ENCODE results near the gene ULK4.

The ULK4 gene

DNA sequence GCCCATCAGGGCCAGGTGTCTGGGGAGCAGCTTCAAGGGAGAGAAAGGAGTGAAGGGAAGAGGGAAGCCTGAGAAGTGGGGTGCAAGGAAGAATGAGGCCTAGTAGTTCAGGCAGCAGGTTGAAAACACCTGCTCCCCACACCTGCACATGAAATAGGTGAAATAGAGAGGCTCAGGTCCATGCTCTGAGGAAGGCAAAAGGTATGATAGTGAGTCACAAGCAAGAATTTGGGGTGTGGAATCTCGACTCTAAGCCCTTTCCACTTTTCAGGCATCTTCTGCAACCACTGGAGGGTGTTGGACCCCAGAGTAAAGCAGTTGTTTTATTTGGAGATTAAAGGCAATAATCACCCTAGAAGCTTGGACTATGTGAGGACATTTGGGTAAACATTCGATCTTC lies 605.1 kb downstream of the ULK4 start:
- TF ChIP-seq CTCF (conservative IDR thresholded peaks at IDR 0.05; ENCODE audit: low read length) = no peak
- no peak for DNase-seq (ENCODE audit: low read depth)
- no peak overlapping the region for H3K4me3 ChIP-seq (ENCODE audit: low read length)

DNA sequence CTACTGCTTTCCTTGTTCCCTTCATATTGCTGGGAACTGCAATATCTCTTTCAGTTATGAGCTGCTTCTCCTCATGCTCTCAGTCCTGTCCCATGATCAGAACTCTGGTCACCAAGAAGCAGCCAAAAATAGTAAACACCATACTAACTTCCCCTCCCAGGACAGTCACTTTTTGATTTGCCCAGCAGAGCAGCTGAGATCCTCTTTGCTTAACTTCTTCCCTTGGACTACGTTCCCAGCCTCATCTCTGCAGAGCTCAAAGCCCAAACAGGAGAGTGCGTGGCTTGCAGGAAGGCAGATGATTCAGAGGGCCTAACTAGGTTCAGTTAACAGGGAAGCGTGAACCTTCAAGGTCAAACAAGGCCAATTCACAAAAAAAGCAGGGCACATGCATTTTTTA lies 609.4 kb downstream of the ULK4 start:
- TF ChIP-seq CTCF (conservative IDR thresholded peaks at IDR 0.05; ENCODE audit: low read length) = no peak
- no peak overlapping the region for H3K4me3 ChIP-seq (ENCODE audit: low read length)
- DNase-seq (ENCODE audit: low read depth) = no peak

GRCh38 chr3:41350441-41350840 lies 611.5 kb downstream of the ULK4 start:
- H3K4me3 ChIP-seq (ENCODE audit: low read length) = no peak overlapping the region
- no peak for TF ChIP-seq CTCF (conservative IDR thresholded peaks at IDR 0.05; ENCODE audit: low read length)
- no peak for DNase-seq (ENCODE audit: low read depth)

- no peak for TF ChIP-seq CTCF (conservative IDR thresholded peaks at IDR 0.05; ENCODE audit: low read length)
- no peak overlapping the region for H3K4me3 ChIP-seq (ENCODE audit: low read length)
- DNase-seq (ENCODE audit: low read depth) = no peak
Measured at GRCh38 chr3:41348401-41348800, 613.5 kb downstream of the ULK4 start.

- no peak for DNase-seq (ENCODE audit: low read depth)
- no peak for TF ChIP-seq CTCF (conservative IDR thresholded peaks at IDR 0.05; ENCODE audit: low read length)
- H3K4me3 ChIP-seq (ENCODE audit: low read length) = no peak overlapping the region
Measured at GRCh38 chr3:41346698-41347270, 615.1 kb downstream of the ULK4 start.

DNA sequence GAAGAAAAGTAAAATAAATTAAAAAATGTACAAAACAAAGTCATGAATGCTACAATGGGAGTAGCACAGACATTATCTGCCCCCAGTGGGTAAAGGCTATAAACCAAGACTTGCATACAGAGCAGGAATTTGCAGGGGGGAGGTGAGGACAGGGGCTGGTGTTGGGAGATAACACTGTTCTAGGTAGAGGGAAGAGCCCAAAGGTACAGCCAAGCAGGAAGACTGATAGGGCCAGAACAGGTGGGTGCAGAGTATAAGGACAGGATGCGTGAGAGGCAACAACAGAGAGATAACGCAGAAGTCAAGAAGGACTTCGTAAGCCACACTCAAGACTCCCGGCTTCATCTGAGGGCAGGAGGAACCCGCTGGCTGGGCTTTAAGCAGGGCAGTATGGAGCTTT lies 616.1 kb downstream of the ULK4 start:
- no peak for TF ChIP-seq CTCF (conservative IDR thresholded peaks at IDR 0.05; ENCODE audit: low read length)
- no peak overlapping the region for H3K4me3 ChIP-seq (ENCODE audit: low read length)
- DNase-seq (ENCODE audit: low read depth) = no peak

DNA sequence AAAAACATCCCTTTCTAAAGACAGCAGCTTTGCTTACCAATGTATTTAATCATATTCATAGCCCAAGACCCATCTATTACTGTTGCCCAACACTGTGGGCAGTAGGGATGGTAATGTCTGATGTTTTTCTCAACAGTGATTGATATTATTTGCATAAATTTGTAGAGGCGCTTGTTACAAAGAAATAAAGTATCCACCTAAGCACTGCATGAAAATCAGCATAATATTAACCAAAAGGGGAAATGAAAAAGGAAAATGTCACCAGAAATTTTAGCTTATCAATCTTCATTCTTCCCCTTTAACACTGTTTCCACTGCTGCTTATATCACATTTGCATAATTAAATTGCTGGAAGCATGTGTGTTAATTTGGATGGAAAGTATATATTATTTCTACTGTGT lies 622.1 kb downstream of the ULK4 start:
- no peak for DNase-seq (ENCODE audit: low read depth)
- TF ChIP-seq CTCF (conservative IDR thresholded peaks at IDR 0.05; ENCODE audit: low read length) = no peak
- H3K4me3 ChIP-seq (ENCODE audit: low read length) = no peak overlapping the region

Data from AG10803 (cell line).